K562 (cell line): ENCODE results near the gene MND1.

Experiments used
- CBFA2T2 ChIP-seq: fragments of 450-650 bp; conservative IDR thresholded peaks from 2 replicates; pipeline ENCODE4 v1.6.1; 2017; ENCODE audit warnings: mild to moderate bottlenecking
- CCNT2 ChIP-seq: IDR thresholded peaks from 2 replicates; pipeline ENCODE4 v1.6.1; 2011; ENCODE audit warnings: borderline replicate concordance, low read depth, mild to moderate bottlenecking, moderate library complexity, mixed read lengths, low read length; ENCODE audit not compliant: insufficient read length; ENCODE audit errors: extremely low read depth
- CTCF ChIP-seq, 3 experiments: IDR thresholded peaks in 2 of 3; conservative IDR thresholded peaks in 1 of 3; 2 replicates each; pipeline ENCODE4 v1.5.1; 2011 to 2012; ENCODE audit warnings: low read length in 3 of 3, mild to moderate bottlenecking in 3 of 3, control low read depth in 2 of 3, improper control_type of control experiment in 1 of 3, inconsistent platforms in 1 of 3, low read depth in 1 of 3, mixed read lengths in 1 of 3, moderate library complexity in 1 of 3; ENCODE audit not compliant: insufficient read depth in 2 of 3
- CUX1 ChIP-seq: fragments of 200-800 bp; sonication (Bioruptor generic); IDR thresholded peaks from 2 replicates; pipeline ENCODE4 v1.6.1; 2016; ENCODE audit warnings: missing genetic modification characterization, missing compliant biosample characterization
- GTF3C2 ChIP-seq: IDR thresholded peaks from 3 replicates; pipeline ENCODE4 v1.6.1; 2011; ENCODE audit warnings: borderline replicate concordance, mild to moderate bottlenecking, moderate library complexity; ENCODE audit not compliant: insufficient read length; ENCODE audit errors: extremely low read depth
- PATZ1 ChIP-seq: fragments of 250-450 bp; sonication (Bioruptor Pico); IDR thresholded peaks from 2 replicates; pipeline ENCODE4 v1.5.0; 2020; ENCODE audit warnings: mild to moderate bottlenecking, borderline replicate concordance
- POLR2AphosphoS2 ChIP-seq: IDR thresholded peaks from 2 replicates; pipeline ENCODE4 v1.6.1; 2012; ENCODE audit warnings: low read length, improper control_type of control experiment
- POLR2AphosphoS5 ChIP-seq: IDR thresholded peaks from 2 replicates; pipeline ENCODE4 v1.6.1; 2011; ENCODE audit warnings: mild to moderate bottlenecking, low read depth, low read length, moderate library complexity; ENCODE audit not compliant: control insufficient read depth, insufficient read depth
- RAD21 ChIP-seq, 2 experiments: fragments of 250-450 bp in 1 of 2; fragments of 450-650 bp in 1 of 2; sonication (Bioruptor Pico) in 1 of 2; formaldehyde crosslinking in 1 of 2; IDR thresholded peaks in 1 of 2; conservative IDR thresholded peaks in 1 of 2; 2 replicates each; pipeline versions ENCODE4 v1.4.0 to v1.8.0; 2020 to 2022; ENCODE audit warnings: mild to moderate bottlenecking in 2 of 2, moderate library complexity in 1 of 2
- SOX6 ChIP-seq: fragments of 450-650 bp; IDR thresholded peaks from 2 replicates; pipeline ENCODE4 v1.6.1; 2014; ENCODE audit warnings: mild to moderate bottlenecking
- ZBTB1 ChIP-seq: sonication (generic); formaldehyde crosslinking; IDR thresholded peaks from 2 replicates; pipeline ENCODE4 v1.8.1; 2023; ENCODE audit warnings: missing genetic modification reagents, low read depth, mild to moderate bottlenecking, borderline replicate concordance
- ZNF740 ChIP-seq, 3 experiments: fragments of 200-800 bp in 1 of 3; sonication (Bioruptor generic) in 1 of 3; sonication (generic) in 1 of 3; formaldehyde crosslinking in 1 of 3; IDR thresholded peaks; 2 replicates each; pipeline versions ENCODE4 v1.6.1 to v1.8.0; 2016 to 2022; ENCODE audit warnings: mild to moderate bottlenecking in 2 of 3, missing compliant biosample characterization in 2 of 3, missing genetic modification characterization in 2 of 3, missing genetic modification reagents in 1 of 3

- no peak for TF ChIP-seq RAD21 (CRISPR knock-in tag; conservative IDR thresholded peaks at IDR 0.05 in 1 of 2, IDR thresholded peaks at IDR 0.05 in 1 of 2)
- TF ChIP-seq ZNF740 (CRISPR knock-in tag; IDR thresholded peaks at IDR 0.05), result no peak
- no peak for TF ChIP-seq ZNF740 (tag; IDR thresholded peaks at IDR 0.05)
- TF ChIP-seq CUX1, result no peak
- no peak for TF ChIP-seq PATZ1 (CRISPR knock-in tag)
- no peak for TF ChIP-seq POLR2AphosphoS2
- no peak for TF ChIP-seq CBFA2T2
- no peak for TF ChIP-seq SOX6
- TF ChIP-seq POLR2AphosphoS5, result no peak
- TF ChIP-seq CCNT2, result no peak
- TF ChIP-seq ZBTB1 (CRISPR knock-in tag), result no peak
- TF ChIP-seq GTF3C2, result no peak
- no peak for TF ChIP-seq CTCF (IDR thresholded peaks at IDR 0.05 in 2 of 3, conservative IDR thresholded peaks at IDR 0.05 in 1 of 3; ENCODE audit: insufficient read depth in 2 of 3, low read depth in 1 of 3, low read length in 3 of 3)
Observed at GRCh38 chr4:153374442-153374841, 30.0 kb downstream of the MND1 start.
